Neural progenitor cell (in vitro differentiated cells): ENCODE measurements around the gene TSPAN4. TPM values are rescaled to one million over a fixed set of nuclear protein-coding genes. Genes with fewer than 3 reads are reported as not detected.
A peak's percentile ranks its signal among the peaks of the same experiment; 100 is the strongest.

Experiments
- DNase-seq: peaks from one replicate; pipeline ENCODE4 v3.0.0-alpha.2; 2016; ENCODE audit warnings: low spot score
- H2AFZ ChIP-seq: fragments of 200-600 bp; sonication (generic); replicated peaks from 2 replicates; pipeline ENCODE4 v1.6.1; 2016; ENCODE audit warnings: antibody characterized with exemption
- H3F3A ChIP-seq: fragments of 200-600 bp; sonication (generic); 2 replicates; pipeline ENCODE4 v1.6.1; 2016; ENCODE audit warnings: antibody characterized with exemption, low read depth
- H3K27ac ChIP-seq: fragments of 200-600 bp; sonication (generic); 2 replicates; pipeline ENCODE4 v1.5.1; 2016; ENCODE audit warnings: mild to moderate bottlenecking
- H3K27me3 ChIP-seq: fragments of 200-600 bp; sonication (generic); 2 replicates; pipeline ENCODE4 v1.6.1; 2016; ENCODE audit warnings: mild to moderate bottlenecking, moderate library complexity
- H3K36me3 ChIP-seq: fragments of 200-600 bp; sonication (generic); 2 replicates; pipeline ENCODE4 v1.5.1; 2016
- H3K4me1 ChIP-seq: fragments of 200-600 bp; sonication (generic); 2 replicates; pipeline ENCODE4 v1.6.1; 2016; ENCODE audit warnings: mixed run types
- H3K4me2 ChIP-seq: fragments of 200-600 bp; sonication (generic); 2 replicates; pipeline ENCODE4 v1.6.1; 2016
- H3K4me3 ChIP-seq: fragments of 200-600 bp; sonication (generic); 2 replicates; pipeline ENCODE4 v1.5.1; 2016
- H3K79me2 ChIP-seq: fragments of 200-600 bp; sonication (generic); 2 replicates; pipeline ENCODE4 v1.6.1; 2016; ENCODE audit warnings: low read depth
- H3K9ac ChIP-seq: fragments of 200-600 bp; sonication (generic); 2 replicates; pipeline ENCODE4 v1.6.1; 2016
- H3K9me3 ChIP-seq: fragments of 200-600 bp; sonication (generic); 2 replicates; pipeline ENCODE4 v1.5.1; 2016; ENCODE audit warnings: low read depth
- H4K20me1 ChIP-seq: fragments of 200-600 bp; sonication (generic); 2 replicates; pipeline ENCODE4 v1.6.1; 2016; ENCODE audit warnings: low read depth
- H3K27ac Mint-ChIP-seq: 3 replicates; pipeline ENCODE4 v1.8.0; 2021; ENCODE audit warnings: mixed read lengths
- H3K27me3 Mint-ChIP-seq: 2 replicates; pipeline ENCODE4 v1.8.0; 2022; ENCODE audit warnings: low read depth, mild to moderate bottlenecking, inconsistent platforms, moderate library complexity, mixed read lengths; ENCODE audit not compliant: insufficient read depth
- H3K36me3 Mint-ChIP-seq: 3 replicates; pipeline ENCODE4 v1.8.0; 2021; ENCODE audit warnings: mixed read lengths
- H3K4me1 Mint-ChIP-seq: 3 replicates; pipeline ENCODE4 v1.8.0; 2021; ENCODE audit warnings: mixed read lengths
- H3K4me3 Mint-ChIP-seq: 3 replicates; pipeline ENCODE4 v1.8.0; 2021; ENCODE audit warnings: mild to moderate bottlenecking, moderate library complexity, mixed read lengths
- H3K9me3 Mint-ChIP-seq: 3 replicates; pipeline ENCODE4 v1.8.0; 2020; ENCODE audit warnings: mixed read lengths
- EZH2 ChIP-seq: fragments of 200-600 bp; sonication (generic); IDR thresholded peaks from 2 replicates; pipeline ENCODE4 v1.6.1; 2017; ENCODE audit warnings: antibody characterized with exemption, mild to moderate bottlenecking, moderate library complexity
- EZH2phosphoT487 ChIP-seq: fragments of 200-600 bp; sonication (generic); IDR thresholded peaks from 2 replicates; pipeline ENCODE4 v1.6.1; 2017; ENCODE audit warnings: antibody characterized with exemption
- total RNA-seq: library from RNA; depleted of rRNA; stranded (reverse); fragments of >200 nt; gene quantifications from 2 replicates; pipeline ENCODE4 v1.2.3, GENCODE V29; 2015; ENCODE audit warnings: low replicate concordance
- TF ChIP-seq, protein P1 (sequence below): fragments of 200-600 bp; sonication (generic); IDR thresholded peaks from 2 replicates; pipeline ENCODE4 v1.5.1; 2017; ENCODE audit warnings: antibody characterized with exemption, mild to moderate bottlenecking

Gene TSPAN4
- total RNA-seq, 1 donor from 2014 or later = 19.6 TPM

DNA sequence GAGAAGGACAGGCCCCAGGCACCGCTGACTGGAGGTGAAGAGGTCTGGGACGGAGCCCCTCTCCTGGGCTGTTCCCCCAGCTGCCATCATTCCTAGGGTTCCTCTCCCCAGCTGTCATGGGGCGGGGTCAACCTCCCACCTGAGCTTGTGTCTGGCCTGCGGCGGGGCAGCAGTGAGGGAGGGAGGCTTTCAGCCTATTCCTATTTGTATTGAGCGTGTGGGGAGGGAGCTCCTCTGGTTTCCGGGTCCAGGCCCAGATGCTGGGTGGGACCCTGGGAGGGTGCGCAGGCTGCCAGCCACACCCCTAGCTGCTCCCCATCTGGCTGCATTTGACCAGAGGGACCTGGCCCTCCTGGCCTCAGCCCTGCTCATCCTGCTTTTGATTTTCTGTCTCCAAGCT, 13.7 kb downstream of the TSPAN4 start:
- Mint-ChIP-seq H3K27ac (no peak overlapping the region), H3K4me3 (no peak overlapping the region), H3K36me3 (no peaks in the 10 kb centered on the region), H3K27me3 (peaks cover 4% of the 10 kb centered on the region), H3K4me1 (peaks cover 13% of the 10 kb centered on the region), H3K9me3 (no peaks in the 10 kb centered on the region)
- Histone ChIP-seq H3K79me2 (peaks cover 9% of the 10 kb centered on the region), H3K27ac (no peak overlapping the region), H3K4me2 (no peak overlapping the region), H3K4me3 (no peak overlapping the region), H3K9ac (no peak overlapping the region), H3K27me3 (no peaks in the 10 kb centered on the region), H3K9me3 (no peaks in the 10 kb centered on the region), H3K4me1 (peaks cover 30% of the 10 kb centered on the region), H4K20me1 (peaks cover 62% of the 10 kb centered on the region), H2AFZ (no peak overlapping the region), H3F3A (peaks cover 13% of the 10 kb centered on the region), H3K36me3 (no peaks in the 10 kb centered on the region)
- no peak for TF ChIP-seq EZH2
- TF ChIP-seq, protein P1, sequence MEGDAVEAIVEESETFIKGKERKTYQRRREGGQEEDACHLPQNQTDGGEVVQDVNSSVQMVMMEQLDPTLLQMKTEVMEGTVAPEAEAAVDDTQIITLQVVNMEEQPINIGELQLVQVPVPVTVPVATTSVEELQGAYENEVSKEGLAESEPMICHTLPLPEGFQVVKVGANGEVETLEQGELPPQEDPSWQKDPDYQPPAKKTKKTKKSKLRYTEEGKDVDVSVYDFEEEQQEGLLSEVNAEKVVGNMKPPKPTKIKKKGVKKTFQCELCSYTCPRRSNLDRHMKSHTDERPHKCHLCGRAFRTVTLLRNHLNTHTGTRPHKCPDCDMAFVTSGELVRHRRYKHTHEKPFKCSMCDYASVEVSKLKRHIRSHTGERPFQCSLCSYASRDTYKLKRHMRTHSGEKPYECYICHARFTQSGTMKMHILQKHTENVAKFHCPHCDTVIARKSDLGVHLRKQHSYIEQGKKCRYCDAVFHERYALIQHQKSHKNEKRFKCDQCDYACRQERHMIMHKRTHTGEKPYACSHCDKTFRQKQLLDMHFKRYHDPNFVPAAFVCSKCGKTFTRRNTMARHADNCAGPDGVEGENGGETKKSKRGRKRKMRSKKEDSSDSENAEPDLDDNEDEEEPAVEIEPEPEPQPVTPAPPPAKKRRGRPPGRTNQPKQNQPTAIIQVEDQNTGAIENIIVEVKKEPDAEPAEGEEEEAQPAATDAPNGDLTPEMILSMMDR = no peak
- TF ChIP-seq EZH2phosphoT487 = no peak
- DNase-seq = no peak

DNA sequence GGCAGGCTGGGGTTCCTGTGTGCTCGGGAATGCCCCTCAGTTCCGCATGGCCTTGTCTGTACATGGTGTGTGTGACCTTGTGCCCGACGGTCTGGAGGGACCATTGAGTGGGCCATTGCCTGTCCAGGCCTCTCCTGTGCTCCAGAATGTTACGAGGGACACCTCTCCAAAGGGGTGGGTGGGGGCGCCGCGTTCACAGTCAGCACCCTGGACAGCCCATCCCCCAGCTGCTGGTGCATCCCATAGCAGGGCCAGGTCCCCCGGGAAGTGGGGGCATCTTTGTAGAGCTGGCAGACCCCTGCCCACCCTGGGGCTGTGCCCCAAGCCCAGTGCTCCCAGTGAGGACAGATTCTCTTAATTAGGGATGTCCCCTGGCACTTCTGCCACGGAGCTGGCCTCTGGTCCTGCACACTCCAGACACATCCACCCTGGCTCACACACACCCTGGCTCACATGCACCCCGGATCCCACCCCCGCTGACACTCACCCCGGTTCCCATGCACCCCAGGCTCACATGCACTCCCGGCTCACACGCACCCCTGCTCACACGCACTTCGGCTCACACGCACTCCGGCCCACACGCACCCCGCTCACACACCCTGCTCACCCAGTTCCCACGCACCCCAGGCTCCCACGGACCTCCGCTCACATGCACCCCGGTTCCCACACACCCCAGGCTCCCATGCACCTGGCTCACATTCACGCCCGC, 15.6 kb downstream of the TSPAN4 start:
- TF ChIP-seq EZH2phosphoT487 = no peak
- TF ChIP-seq, protein P1 = no peak
- no peak for TF ChIP-seq EZH2
- Mint-ChIP-seq H3K27me3 (peaks cover 2% of the 10 kb centered on the region), H3K27ac (no peak overlapping the region), H3K4me3 (peak overlapping the region; percentile 63), H3K36me3 (no peaks in the 10 kb centered on the region), H3K4me1 (peaks cover 17% of the 10 kb centered on the region), H3K9me3 (no peaks in the 10 kb centered on the region)
- no peak overlapping the region for H3K27ac ChIP-seq
- H2AFZ ChIP-seq = no peak overlapping the region
- no peak overlapping the region for H3K4me2 ChIP-seq
- H3K79me2 ChIP-seq = no peaks in the 10 kb centered on the region
- no peaks in the 10 kb centered on the region for H3K36me3 ChIP-seq
- peaks cover 58% of the 10 kb centered on the region for H4K20me1 ChIP-seq
- no peak overlapping the region for H3K9ac ChIP-seq
- H3K4me1 ChIP-seq = peaks cover 37% of the 10 kb centered on the region
- DNase-seq = no peak
- H3K27me3 ChIP-seq = no peaks in the 10 kb centered on the region
- H3K9me3 ChIP-seq = no peaks in the 10 kb centered on the region
- H3K4me3 ChIP-seq = no peak overlapping the region
- H3F3A ChIP-seq = peaks cover 18% of the 10 kb centered on the region

GRCh38 chr11:858762-859339, 16.2 kb downstream of the TSPAN4 start:
- Histone ChIP-seq H3K4me1 (peaks cover 35% of the 10 kb centered on the region), H3K79me2 (no peaks in the 10 kb centered on the region), H3K4me2 (no peak overlapping the region), H3K9me3 (no peaks in the 10 kb centered on the region), H3K27ac (no peak overlapping the region), H3K9ac (no peak overlapping the region), H4K20me1 (peaks cover 51% of the 10 kb centered on the region), H3F3A (peaks cover 18% of the 10 kb centered on the region), H2AFZ (no peak overlapping the region), H3K36me3 (no peaks in the 10 kb centered on the region), H3K4me3 (no peak overlapping the region), H3K27me3 (no peaks in the 10 kb centered on the region)
- peaks cover 2% of the 10 kb centered on the region for H3K27me3 Mint-ChIP-seq
- peaks cover 19% of the 10 kb centered on the region for H3K4me1 Mint-ChIP-seq
- H3K9me3 Mint-ChIP-seq = no peaks in the 10 kb centered on the region
- H3K4me3 Mint-ChIP-seq = no peak overlapping the region
- H3K27ac Mint-ChIP-seq = no peak overlapping the region
- DNase-seq = no peak
- TF ChIP-seq EZH2phosphoT487 (no peak), EZH2 (no peak)
- TF ChIP-seq, protein P1 = no peak
- no peaks in the 10 kb centered on the region for H3K36me3 Mint-ChIP-seq
